Caco-2 (cell line): ENCODE results near the gene BROX. TPM values are rescaled to one million over a fixed set of nuclear protein-coding genes. Genes with fewer than 3 reads are reported as not detected.

Experiments
- Bru-seq: library from RNA; stranded (reverse); fragments of 400-500 nt; gene quantifications from one replicate; lab custom pipeline; 2021; lab: Mats Ljungman, UMichigan
- BruChase-seq, 2 experiments: library from RNA; stranded (reverse); fragments of 400-500 nt; gene quantifications; one replicate each; lab custom pipeline; 2021; lab: Mats Ljungman, UMichigan
- BruUV-seq: library from RNA; stranded (reverse); fragments of 400-500 nt; replicated peaks from 2 replicates; lab custom pipeline; 2021; lab: Mats Ljungman, UMichigan
- CTCF ChIA-PET: fragments of 300-600 bp; sonication (Branson Sonifier 250); formaldehyde crosslinking; loops from one replicate; lab custom pipeline; 2022; ENCODE audit warnings: antibody characterized with exemption; lab: Charles Lee
- POLR2A ChIA-PET: fragments of 300-600 bp; sonication (Branson Sonifier 250); formaldehyde crosslinking; loops from one replicate; lab custom pipeline; 2022; ENCODE audit warnings: antibody characterized with exemption; lab: Charles Lee
- DNase-seq, 2 experiments: peaks; one replicate each; pipeline versions ENCODE4 v3.0.0 to v3.0.0-alpha.2; 2020 to 2022
- H3K27me3 ChIP-seq: replicated peaks from 2 replicates; pipeline ENCODE4 v1.6.0; 2011; ENCODE audit warnings: low read length; ENCODE audit not compliant: control insufficient read depth, insufficient read depth
- H3K36me3 ChIP-seq: 2 replicates; pipeline ENCODE4 v1.5.1; 2011; ENCODE audit warnings: low read length; ENCODE audit not compliant: control insufficient read depth, insufficient read depth
- H3K4me1 ChIP-seq: fragments of 250-450 bp; sonication (Bioruptor Pico); 2 replicates; pipeline ENCODE4 v1.5.1; 2020; ENCODE audit warnings: mild to moderate bottlenecking
- H3K4me3 ChIP-seq: 2 replicates; pipeline ENCODE4 v1.5.1; 2011; ENCODE audit warnings: low read depth, mild to moderate bottlenecking, control low read depth, low read length
- H3K9me3 ChIP-seq: fragments of 250-450 bp; sonication (Bioruptor Pico); 2 replicates; pipeline ENCODE4 v1.5.1; 2020; ENCODE audit warnings: mild to moderate bottlenecking, moderate library complexity
- H3K27ac Mint-ChIP-seq: one replicate; pipeline ENCODE4 v1.8.0; 2022; ENCODE audit warnings: mixed read lengths; ENCODE audit not compliant: unreplicated experiment
- H3K27me3 Mint-ChIP-seq: one replicate; pipeline ENCODE4 v1.8.0; 2022; ENCODE audit warnings: mixed read lengths; ENCODE audit not compliant: insufficient read depth, unreplicated experiment
- H3K36me3 Mint-ChIP-seq: one replicate; pipeline ENCODE4 v1.8.0; 2022; ENCODE audit warnings: mild to moderate bottlenecking, mixed read lengths; ENCODE audit not compliant: insufficient read depth, unreplicated experiment
- H3K4me1 Mint-ChIP-seq: one replicate; pipeline ENCODE4 v1.8.0; 2022; ENCODE audit warnings: low read depth, mixed read lengths; ENCODE audit not compliant: unreplicated experiment
- H3K4me3 Mint-ChIP-seq: one replicate; pipeline ENCODE4 v1.8.0; 2022; ENCODE audit warnings: mild to moderate bottlenecking, moderate library complexity, mixed read lengths; ENCODE audit not compliant: unreplicated experiment
- H3K9me3 Mint-ChIP-seq: one replicate; pipeline ENCODE4 v1.8.0; 2022; ENCODE audit warnings: mixed read lengths; ENCODE audit not compliant: unreplicated experiment
- CTCF ChIP-seq, 2 experiments: fragments of 200-600 bp in 1 of 2; IDR thresholded peaks; 1 replicate in 1 of 2; 2 replicates in 1 of 2; pipeline versions ENCODE4 v1.5.1 to v1.8.0; 2011 to 2022; ENCODE audit warnings: antibody characterized with exemption in 1 of 2, control low read depth in 1 of 2, inconsistent platforms in 1 of 2, low read depth in 1 of 2, low read length in 1 of 2, mild to moderate bottlenecking in 1 of 2, moderate library complexity in 1 of 2; ENCODE audit not compliant: insufficient read depth in 1 of 2, severe bottlenecking in 1 of 2, unreplicated experiment in 1 of 2
- intact Hi-C: fragments of 100-400 bp; cut with micrococcal nuclease; formaldehyde crosslinking; loops from one replicate; pipeline ENCODE4 v1.10.0; 2022; ENCODE audit not compliant: unreplicated experiment
- long read RNA-seq: library from polyadenylated mRNA; stranded (forward); transcript quantifications from one replicate; pipeline ENCODE4 v2.0.0, GENCODE V29; 2022
- total RNA-seq: library from RNA; stranded (reverse); gene quantifications from 2 replicates; pipeline ENCODE4 v1.2.3, GENCODE V29; 2022

BROX gene
- total RNA-seq (31.9 and 32.9 TPM in 2 replicates), Bru-seq, nascent RNA (percentile 83 among the genes with signal in this experiment), BruChase-seq, experiment 1, labeled RNA remaining after a 2-hour chase (percentile 87 among the genes with signal in this experiment), BruChase-seq, experiment 2, labeled RNA remaining after a 6-hour chase (percentile 94 among the genes with signal in this experiment)
- long read RNA-seq, full-length matches to known transcripts = 7 of 22 reads
- long read RNA-seq, partial matches to known transcripts = 3 of 22 reads
- long read RNA-seq, other reads (novel, unspliced or antisense) = 12 of 22 reads

- Mint-ChIP-seq H3K36me3 (peaks cover 26% of the 10 kb centered on the region), H3K4me3 (peak within 1 kb of the TSS; percentile 99)
- TF ChIP-seq CTCF (IDR thresholded peaks at IDR 0.05; ENCODE audit: insufficient read depth in 1 of 2, low read depth in 1 of 2, low read length in 1 of 2, severe bottlenecking in 1 of 2, unreplicated experiment in 1 of 2) = no peak
These were observed at the start of gene BROX, which contains the start of gene AIDA for GRCh38 chr1:222712253-222713090. BROX (plus strand) TSS chr1:222712564; CDS start chr1:222715700, 3,136 bp downstream. AIDA (minus strand) TSS chr1:222712491; CDS start chr1:222712317, 174 bp downstream.

GRCh38 chr1:222663431-222663934 lies 48.9 kb upstream of the BROX start:
- intact Hi-C loops = no loop called here
- no peak for DNase-seq
- ChIA-PET POLR2A (no interaction called here), CTCF (no interaction called here)
- Mint-ChIP-seq H3K9me3 (no peaks in the 10 kb centered on the region), H3K27ac (no peak overlapping the region), H3K4me1 (no peaks in the 10 kb centered on the region), H3K27me3 (no peaks in the 10 kb centered on the region), H3K36me3 (peaks cover 58% of the 10 kb centered on the region), H3K4me3 (no peak overlapping the region)
- Histone ChIP-seq H3K36me3 (no peaks in the 10 kb centered on the region), H3K4me1 (no peaks in the 10 kb centered on the region), H3K27me3 (no peaks in the 10 kb centered on the region), H3K9me3 (no peaks in the 10 kb centered on the region), H3K4me3 (no peak overlapping the region)
- BruUV-seq = no TSS peak
- no peak for TF ChIP-seq CTCF (IDR thresholded peaks at IDR 0.05; ENCODE audit: insufficient read depth in 1 of 2, low read depth in 1 of 2, low read length in 1 of 2, severe bottlenecking in 1 of 2, unreplicated experiment in 1 of 2)

More at GRCh38 chr1:222712253-222713090, at the start of gene BROX, which contains the start of gene AIDA:
- Mint-ChIP-seq H3K9me3 (no peaks in the 10 kb centered on the region), H3K27ac (peak within 1 kb of the TSS; percentile 97), H3K27me3 (no peaks in the 10 kb centered on the region), H3K4me1 (no peaks in the 10 kb centered on the region)
- ChIA-PET POLR2A (interaction anchor here (0.5 to 1.2 kb wide), 2 partner anchors 68 to 406 kb away, joined by 4 to 6 read pairs; no protein-coding TSS in a partner anchor), CTCF (interaction anchor here (1.2 kb wide), 1 partner anchor 421 kb away, joined by 5 read pairs; no protein-coding TSS in a partner anchor)
- Histone ChIP-seq H3K9me3 (no peaks in the 10 kb centered on the region), H3K27me3 (no peaks in the 10 kb centered on the region), H3K4me3 (peak within 1 kb of the TSS; percentile 78), H3K36me3 (no peaks in the 10 kb centered on the region), H3K4me1 (peaks cover 3% of the 10 kb centered on the region; the same call in 1 of the 2 replicates)
- no TSS peak for BruUV-seq
- DNase-seq = peak; percentile 92 to 97
- intact Hi-C loops = loop anchor here (1.0 kb wide), 2 partner anchors 68 to 247 kb away; no protein-coding TSS in a partner anchor

- ChIA-PET CTCF (no interaction called here), POLR2A (no interaction called here)
- no peaks in the 10 kb centered on the region for H3K36me3 ChIP-seq
These were observed 46.4 kb upstream of the BROX start for GRCh38 chr1:222665964-222666363.

More at GRCh38 chr1:222665964-222666363, 46.4 kb upstream of the BROX start:
- no peak overlapping the region for H3K27ac Mint-ChIP-seq
- peaks cover 43% of the 10 kb centered on the region for H3K36me3 Mint-ChIP-seq
- H3K27me3 ChIP-seq = no peaks in the 10 kb centered on the region
- H3K4me3 ChIP-seq = no peak overlapping the region
- H3K9me3 Mint-ChIP-seq = no peaks in the 10 kb centered on the region
- H3K27me3 Mint-ChIP-seq = no peaks in the 10 kb centered on the region
- DNase-seq = no peak
- no peaks in the 10 kb centered on the region for H3K4me1 Mint-ChIP-seq
- no peaks in the 10 kb centered on the region for H3K4me1 ChIP-seq
- no peak overlapping the region for H3K4me3 Mint-ChIP-seq
- no peaks in the 10 kb centered on the region for H3K9me3 ChIP-seq
- no peak for TF ChIP-seq CTCF (IDR thresholded peaks at IDR 0.05; ENCODE audit: insufficient read depth in 1 of 2, low read depth in 1 of 2, low read length in 1 of 2, severe bottlenecking in 1 of 2, unreplicated experiment in 1 of 2)
- no TSS peak for BruUV-seq
- intact Hi-C loops = no loop called here
